GM21423 (cell line): Measurements from ENCODE around the gene KIF1A.

Experiments
- ATAC-seq: cut with Tn5 transposase; IDR thresholded peaks from one replicate; pipeline ENCODE4 v1.9.1; 2021; ENCODE audit warnings: mild to moderate bottlenecking, moderate library complexity; ENCODE audit not compliant: unreplicated experiment

KIF1A gene, protein sequence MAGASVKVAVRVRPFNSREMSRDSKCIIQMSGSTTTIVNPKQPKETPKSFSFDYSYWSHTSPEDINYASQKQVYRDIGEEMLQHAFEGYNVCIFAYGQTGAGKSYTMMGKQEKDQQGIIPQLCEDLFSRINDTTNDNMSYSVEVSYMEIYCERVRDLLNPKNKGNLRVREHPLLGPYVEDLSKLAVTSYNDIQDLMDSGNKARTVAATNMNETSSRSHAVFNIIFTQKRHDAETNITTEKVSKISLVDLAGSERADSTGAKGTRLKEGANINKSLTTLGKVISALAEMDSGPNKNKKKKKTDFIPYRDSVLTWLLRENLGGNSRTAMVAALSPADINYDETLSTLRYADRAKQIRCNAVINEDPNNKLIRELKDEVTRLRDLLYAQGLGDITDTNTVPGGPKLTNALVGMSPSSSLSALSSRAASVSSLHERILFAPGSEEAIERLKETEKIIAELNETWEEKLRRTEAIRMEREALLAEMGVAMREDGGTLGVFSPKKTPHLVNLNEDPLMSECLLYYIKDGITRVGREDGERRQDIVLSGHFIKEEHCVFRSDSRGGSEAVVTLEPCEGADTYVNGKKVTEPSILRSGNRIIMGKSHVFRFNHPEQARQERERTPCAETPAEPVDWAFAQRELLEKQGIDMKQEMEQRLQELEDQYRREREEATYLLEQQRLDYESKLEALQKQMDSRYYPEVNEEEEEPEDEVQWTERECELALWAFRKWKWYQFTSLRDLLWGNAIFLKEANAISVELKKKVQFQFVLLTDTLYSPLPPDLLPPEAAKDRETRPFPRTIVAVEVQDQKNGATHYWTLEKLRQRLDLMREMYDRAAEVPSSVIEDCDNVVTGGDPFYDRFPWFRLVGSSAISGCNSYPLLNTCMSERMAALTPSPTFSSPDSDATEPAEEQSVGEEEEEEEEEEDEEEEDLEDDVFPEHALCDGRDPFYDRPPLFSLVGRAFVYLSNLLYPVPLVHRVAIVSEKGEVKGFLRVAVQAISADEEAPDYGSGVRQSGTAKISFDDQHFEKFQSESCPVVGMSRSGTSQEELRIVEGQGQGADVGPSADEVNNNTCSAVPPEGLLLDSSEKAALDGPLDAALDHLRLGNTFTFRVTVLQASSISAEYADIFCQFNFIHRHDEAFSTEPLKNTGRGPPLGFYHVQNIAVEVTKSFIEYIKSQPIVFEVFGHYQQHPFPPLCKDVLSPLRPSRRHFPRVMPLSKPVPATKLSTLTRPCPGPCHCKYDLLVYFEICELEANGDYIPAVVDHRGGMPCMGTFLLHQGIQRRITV (N-terminal part only)

DNA sequence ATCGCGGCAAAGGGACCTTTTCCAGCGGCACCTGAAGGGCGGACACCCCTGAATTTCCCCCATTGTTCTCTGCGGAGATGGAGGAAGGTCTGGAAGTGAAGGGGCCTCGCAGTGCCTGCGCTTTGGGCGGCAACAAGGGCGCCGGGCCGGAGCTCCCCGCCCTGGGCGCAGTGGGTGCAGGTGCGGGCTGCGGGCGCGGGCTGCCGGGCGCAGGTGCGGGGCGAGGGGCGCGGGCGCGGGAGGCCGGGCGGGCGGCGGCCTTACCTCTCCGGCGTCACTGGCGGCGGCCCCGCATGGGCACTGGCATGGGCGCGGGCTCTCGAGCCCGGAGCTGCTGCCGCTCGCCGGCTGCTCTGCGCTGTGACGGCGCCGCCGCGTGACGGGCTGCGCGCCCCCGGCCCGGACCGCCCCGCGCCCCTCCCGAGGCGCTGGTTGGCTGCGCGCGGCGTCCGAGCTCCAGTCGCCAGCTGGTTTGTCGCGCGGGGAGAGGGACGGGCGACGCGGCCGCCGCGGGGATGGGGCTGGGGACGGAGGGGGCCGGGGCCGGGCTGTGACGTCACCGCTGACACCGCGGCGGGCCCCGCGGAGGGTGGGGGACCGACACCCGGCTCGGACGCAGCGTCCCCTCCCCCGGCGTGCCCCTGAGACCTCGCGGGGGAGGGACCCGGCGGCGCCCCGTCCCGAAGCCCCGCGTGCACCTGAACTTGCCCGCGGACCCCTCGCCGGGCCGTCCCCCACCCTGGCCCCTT, at the start of gene KIF1A:
TSS of gene KIF1A (minus strand) at position 362 of the 749 bp plus-strand sequence. CDS start 22,467 bp downstream, outside the sequence.
- ATAC-seq, result no peak

GRCh38 chr2:240869109-240869955, 49.3 kb upstream of the KIF1A start:
- no peak for ATAC-seq

DNA sequence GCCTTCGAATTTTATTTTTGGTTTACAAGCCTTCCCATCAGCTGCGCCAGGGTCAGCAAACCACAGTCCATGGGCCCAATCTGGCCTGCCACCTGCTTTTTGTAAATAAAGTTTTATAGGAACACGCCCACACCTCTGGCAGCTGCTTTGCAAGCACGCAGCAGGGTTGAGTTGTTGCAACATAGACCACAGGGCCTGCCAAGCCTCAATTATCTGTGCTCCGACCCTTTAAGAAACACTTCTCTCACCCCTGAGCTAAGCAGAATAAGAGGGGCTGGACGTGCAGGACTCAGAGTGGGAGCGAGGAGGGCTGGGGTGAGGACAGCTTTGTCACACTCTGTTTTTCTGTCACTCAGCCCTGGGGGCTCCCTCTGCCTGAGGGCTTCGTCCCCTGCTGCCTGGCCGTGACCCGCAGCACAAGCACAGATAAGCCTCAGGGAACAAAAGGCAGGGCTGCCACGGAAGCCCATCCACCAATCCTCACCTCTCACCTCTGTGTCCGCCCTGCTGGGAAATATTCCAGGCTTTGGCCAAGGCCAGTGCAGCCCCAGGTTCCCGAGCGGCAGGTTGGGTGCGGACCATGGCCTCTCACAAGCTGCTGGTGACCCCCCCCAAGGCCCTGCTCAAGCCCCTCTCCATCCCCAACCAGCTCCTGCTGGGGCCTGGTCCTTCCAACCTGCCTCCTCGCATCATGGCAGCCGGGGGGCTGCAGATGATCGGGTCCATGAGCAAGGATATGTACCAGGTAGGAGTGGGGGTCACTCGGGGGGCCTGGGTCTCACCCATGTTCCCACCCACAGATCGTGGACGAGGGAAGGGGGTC, 48.5 kb upstream of the KIF1A start, which contains the start of gene AGXT:
TSS of gene AGXT (plus strand) at position 539 of the 823 bp plus-strand sequence. CDS start at position 581, 42 bp downstream.
- no peak for ATAC-seq

GRCh38 chr2:240865391-240865790, 45.4 kb upstream of the KIF1A start:
- ATAC-seq, result no peak

DNA sequence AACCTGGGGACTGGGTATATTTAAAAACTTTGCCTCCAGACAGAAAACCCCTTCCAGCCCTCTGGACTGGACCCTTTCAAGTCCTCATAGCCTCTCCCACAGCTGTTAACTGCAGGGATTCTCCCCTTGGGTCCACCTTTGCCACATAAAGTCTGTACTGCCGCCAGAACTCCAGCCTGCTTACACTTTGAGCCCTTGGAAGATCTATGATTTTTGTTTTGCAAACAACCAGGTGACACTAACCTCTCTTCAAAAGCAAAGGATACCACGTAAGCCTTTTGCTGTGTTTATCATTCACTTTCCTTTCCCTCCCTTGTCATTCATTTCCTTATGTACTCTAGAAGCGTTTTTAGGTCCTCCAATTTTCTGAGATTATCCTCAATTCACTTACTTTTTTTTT, 44.5 kb upstream of the KIF1A start:
- no peak for ATAC-seq

DNA sequence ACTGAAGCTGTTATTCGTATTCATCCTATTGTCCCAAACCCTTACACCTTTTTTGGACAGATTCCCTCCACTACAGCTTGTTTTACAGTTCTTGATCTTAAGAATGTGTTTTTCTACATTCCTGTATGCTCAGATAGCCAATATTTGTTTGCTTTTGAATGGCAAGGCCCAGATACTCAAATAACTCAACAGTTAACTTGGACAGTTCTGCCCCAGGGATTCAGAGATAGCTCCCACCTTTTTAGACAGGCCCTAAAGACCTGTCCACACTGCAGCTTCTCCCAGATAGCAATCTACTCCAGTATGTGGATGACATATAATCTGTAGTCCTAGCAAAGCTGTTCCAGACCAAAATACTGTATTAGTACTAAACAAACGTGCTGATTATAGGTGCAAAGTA, 41.5 kb upstream of the KIF1A start:
- no peak for ATAC-seq

DNA sequence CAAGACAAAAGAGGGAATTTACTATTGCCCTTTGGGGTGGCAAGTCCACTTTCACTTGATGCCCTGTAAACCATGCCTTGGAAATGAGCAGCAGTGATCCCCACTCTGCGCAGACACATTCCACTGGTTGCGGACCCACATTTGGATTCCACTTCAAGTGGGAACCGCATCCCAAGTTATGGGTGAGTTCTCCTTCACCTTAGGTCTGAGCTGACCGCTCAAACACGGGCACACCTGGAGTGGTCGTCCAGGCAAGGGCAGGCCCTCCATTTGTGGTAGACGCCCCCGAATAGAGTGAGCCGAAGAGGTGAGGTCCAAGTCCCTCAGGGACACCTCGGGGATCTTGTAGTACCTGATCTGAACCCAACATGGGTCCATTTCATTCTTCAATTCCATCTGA, 38.9 kb upstream of the KIF1A start:
- ATAC-seq, result no peak

DNA sequence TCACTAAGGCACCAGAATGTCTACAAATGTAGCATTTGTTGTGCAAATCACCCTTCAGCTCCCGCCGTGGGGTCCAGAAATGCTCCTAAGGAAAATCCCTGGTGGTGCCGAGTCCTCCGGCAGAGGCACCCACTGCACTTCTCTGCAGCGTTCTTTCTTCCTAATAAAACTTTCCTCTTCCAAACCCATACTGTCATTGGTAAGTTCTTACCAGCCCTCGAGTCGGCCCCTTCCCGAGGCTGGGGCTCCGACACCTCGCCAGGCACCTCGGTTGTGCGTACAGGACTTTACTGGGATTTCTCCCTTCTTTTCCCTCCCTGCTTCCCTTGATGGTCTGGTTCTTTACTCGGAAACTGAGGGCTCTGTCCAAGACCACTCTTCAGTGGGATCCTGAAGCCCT, 38.3 kb upstream of the KIF1A start:
- no peak for ATAC-seq

- ATAC-seq, result no peak
Observed at GRCh38 chr2:240857039-240858008, 37.3 kb upstream of the KIF1A start.

- no peak for ATAC-seq
Observed at GRCh38 chr2:240856151-240856980, 36.3 kb upstream of the KIF1A start.

- no peak for ATAC-seq
Observed at GRCh38 chr2:240855670-240856069, 35.7 kb upstream of the KIF1A start.

GRCh38 chr2:240852671-240853314, 32.8 kb upstream of the KIF1A start:
- no peak for ATAC-seq

DNA sequence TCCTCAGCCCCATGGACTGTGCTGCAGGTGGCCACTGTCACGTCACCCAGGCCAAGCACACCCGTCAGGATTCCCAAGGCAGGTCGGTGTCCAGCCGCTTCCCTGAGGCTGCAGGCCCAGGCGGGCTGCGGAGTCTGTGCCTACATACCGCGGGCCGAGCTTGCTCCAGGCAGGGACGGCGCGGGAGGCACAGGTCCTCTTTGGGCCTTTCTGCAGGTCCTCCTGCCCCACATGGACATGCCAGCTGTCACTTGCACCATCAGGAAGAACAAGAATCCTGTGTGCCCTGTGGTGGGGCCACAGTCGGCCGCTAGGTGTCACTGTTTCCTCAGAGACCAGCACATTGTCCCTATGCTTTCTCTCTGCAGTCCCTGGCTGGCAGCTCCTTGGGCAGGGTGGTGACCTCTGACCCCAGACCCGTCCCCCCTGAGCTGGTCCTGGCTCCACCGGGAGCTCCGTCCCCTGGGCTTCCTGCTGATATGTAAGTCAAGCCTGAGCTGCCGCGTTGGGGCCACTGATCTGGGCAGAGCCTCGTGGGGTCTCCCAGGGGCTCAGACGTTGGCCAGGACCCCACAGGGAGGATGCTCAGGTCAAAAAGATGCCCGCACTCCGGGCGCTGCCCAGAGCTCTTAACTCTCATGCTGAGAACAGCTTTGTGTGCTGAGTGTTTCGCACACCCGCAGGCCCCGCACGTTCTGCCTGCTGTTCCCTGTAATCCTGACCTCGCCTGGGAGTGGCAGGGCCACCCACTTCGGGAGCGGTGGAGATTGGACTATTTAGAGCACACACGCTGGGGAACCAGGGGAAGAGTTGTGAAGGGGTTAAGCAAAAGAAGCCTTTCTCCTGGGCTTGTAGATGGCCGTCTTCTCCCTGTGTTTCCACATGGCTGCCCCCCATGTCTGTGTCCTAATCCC, 31.3 kb upstream of the KIF1A start:
- no peak for ATAC-seq

- ATAC-seq, result no peak
Observed at GRCh38 chr2:240850756-240851077, 30.7 kb upstream of the KIF1A start.

GRCh38 chr2:240850026-240850425, 30.0 kb upstream of the KIF1A start:
- no peak for ATAC-seq
